Measurements from ENCODE around the gene PDIA5. TPM values are rescaled to one million over a fixed set of nuclear protein-coding genes. Genes with fewer than 3 reads are reported as not detected.

The PDIA5 gene
- total RNA-seq, 1 experiment from 2014 or later, result 50.8 TPM

DNA sequence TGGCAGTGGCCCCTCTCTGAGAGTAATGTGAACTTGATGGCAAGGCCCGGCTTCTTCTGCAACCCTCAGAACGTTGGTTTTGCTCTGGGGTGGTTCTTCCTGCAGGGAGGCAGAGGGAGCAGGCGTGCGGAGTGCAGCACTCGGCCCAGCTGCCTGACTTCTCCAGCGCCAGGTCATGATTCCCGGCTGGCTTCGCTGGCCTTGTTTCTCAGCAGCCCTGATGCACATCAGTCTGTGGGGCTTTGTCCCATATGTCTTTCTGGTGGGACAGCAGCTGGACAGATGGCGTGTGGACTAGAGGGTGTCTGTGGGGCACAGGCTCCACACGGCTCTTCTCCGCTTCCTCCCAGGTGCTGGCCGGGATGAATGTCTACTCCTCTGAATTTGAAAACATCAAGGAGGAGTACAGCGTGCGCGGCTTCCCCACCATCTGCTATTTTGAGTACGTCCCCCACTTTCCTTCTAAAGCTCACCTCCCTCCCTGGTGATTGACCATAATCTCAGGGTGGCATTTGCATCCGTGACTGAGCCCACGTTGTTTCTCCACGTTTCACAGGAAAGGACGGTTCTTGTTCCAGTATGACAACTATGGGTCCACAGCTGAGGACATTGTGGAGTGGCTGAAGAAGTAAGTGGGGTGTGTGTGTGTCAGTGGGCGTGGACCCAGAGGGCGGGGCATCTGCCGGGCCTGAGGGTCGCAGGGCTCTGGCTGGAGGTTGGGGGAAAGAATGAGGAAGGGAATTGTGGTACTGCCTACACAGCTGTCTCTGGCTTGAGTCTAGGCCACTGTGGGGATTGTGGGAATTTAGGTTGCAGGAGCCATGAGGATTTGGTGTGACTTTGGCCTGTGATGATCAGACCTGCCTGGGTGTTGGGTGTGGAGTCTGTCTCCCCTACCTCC lies 57.1 kb downstream of the PDIA5 start:
- Histone ChIP-seq H3K4me1 (ENCODE audit: control insufficient read depth in 1 of 2, insufficient read depth in 2 of 2, low read length in 2 of 2) (peaks cover 0 to 15% of the 10 kb centered on the region in 2 experiments; a peak in 2 of 4 replicates), H3K9me3 (ENCODE audit: control insufficient read depth in 1 of 2, insufficient read depth in 1 of 2, low read depth in 1 of 2, low read length in 2 of 2) (no peaks in the 10 kb centered on the region), H3K79me2 (ENCODE audit: insufficient read depth, low read length) (no peaks in the 10 kb centered on the region), H3K9ac (ENCODE audit: low read length) (no peak overlapping the region), H3K9me2 (ENCODE audit: insufficient read depth) (no peaks in the 10 kb centered on the region), H3K27me3 (ENCODE audit: insufficient read depth, low read length) (no peaks in the 10 kb centered on the region), H3K4me2 (ENCODE audit: low read length) (no peak overlapping the region), H2AFZ (ENCODE audit: low read depth, low read length, poor library complexity, severe bottlenecking) (no peak overlapping the region), H4K20me1 (ENCODE audit: insufficient read depth) (no peaks in the 10 kb centered on the region), H3K27ac (ENCODE audit: low read depth, low read length) (no peak overlapping the region), H3K4me3 (replicated peaks in 1 of 2; ENCODE audit: low read depth in 1 of 2, low read length in 2 of 2) (no peak overlapping the region), H3K36me3 (ENCODE audit: control insufficient read depth in 1 of 2, insufficient read depth in 2 of 2, low read length in 2 of 2) (peaks cover 36 to 61% of the 10 kb centered on the region in 2 experiments; a peak in 3 of 4 replicates)
- no peak for TF ChIP-seq EZH2 (IDR thresholded peaks at IDR 0.05)
- TF ChIP-seq SP1 (IDR thresholded peaks at IDR 0.05; ENCODE audit: low read depth), result no peak
- TF ChIP-seq EZH2phosphoT487 (IDR thresholded peaks at IDR 0.05; ENCODE audit: borderline replicate concordance), result no peak
- TF ChIP-seq CEBPB (IDR thresholded peaks at IDR 0.05; ENCODE audit: low read depth), result no peak
- TF ChIP-seq, protein P1, sequence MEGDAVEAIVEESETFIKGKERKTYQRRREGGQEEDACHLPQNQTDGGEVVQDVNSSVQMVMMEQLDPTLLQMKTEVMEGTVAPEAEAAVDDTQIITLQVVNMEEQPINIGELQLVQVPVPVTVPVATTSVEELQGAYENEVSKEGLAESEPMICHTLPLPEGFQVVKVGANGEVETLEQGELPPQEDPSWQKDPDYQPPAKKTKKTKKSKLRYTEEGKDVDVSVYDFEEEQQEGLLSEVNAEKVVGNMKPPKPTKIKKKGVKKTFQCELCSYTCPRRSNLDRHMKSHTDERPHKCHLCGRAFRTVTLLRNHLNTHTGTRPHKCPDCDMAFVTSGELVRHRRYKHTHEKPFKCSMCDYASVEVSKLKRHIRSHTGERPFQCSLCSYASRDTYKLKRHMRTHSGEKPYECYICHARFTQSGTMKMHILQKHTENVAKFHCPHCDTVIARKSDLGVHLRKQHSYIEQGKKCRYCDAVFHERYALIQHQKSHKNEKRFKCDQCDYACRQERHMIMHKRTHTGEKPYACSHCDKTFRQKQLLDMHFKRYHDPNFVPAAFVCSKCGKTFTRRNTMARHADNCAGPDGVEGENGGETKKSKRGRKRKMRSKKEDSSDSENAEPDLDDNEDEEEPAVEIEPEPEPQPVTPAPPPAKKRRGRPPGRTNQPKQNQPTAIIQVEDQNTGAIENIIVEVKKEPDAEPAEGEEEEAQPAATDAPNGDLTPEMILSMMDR (IDR thresholded peaks at IDR 0.05 in 2 of 3, conservative IDR thresholded peaks at IDR 0.05 in 1 of 3; ENCODE audit: borderline replicate concordance in 1 of 3, insufficient read depth in 1 of 3, low read depth in 2 of 3, low read length in 2 of 3), result no peak
- no peak for TF ChIP-seq TCF7L2 (IDR thresholded peaks at IDR 0.05; ENCODE audit: borderline replicate concordance, extremely low read depth, insufficient read depth, insufficient read length)
- TF ChIP-seq CBX3 (IDR thresholded peaks at IDR 0.05; ENCODE audit: low read depth), result no peak
- TF ChIP-seq SRF (IDR thresholded peaks at IDR 0.05; ENCODE audit: low read depth), result no peak
- no peak for TF ChIP-seq JUND (IDR thresholded peaks at IDR 0.05)
- no peak for TF ChIP-seq SIN3A (IDR thresholded peaks at IDR 0.05; ENCODE audit: low read depth)
- no peak for TF ChIP-seq FOSL1 (IDR thresholded peaks at IDR 0.05; ENCODE audit: low read depth)
- TF ChIP-seq, protein P2, sequence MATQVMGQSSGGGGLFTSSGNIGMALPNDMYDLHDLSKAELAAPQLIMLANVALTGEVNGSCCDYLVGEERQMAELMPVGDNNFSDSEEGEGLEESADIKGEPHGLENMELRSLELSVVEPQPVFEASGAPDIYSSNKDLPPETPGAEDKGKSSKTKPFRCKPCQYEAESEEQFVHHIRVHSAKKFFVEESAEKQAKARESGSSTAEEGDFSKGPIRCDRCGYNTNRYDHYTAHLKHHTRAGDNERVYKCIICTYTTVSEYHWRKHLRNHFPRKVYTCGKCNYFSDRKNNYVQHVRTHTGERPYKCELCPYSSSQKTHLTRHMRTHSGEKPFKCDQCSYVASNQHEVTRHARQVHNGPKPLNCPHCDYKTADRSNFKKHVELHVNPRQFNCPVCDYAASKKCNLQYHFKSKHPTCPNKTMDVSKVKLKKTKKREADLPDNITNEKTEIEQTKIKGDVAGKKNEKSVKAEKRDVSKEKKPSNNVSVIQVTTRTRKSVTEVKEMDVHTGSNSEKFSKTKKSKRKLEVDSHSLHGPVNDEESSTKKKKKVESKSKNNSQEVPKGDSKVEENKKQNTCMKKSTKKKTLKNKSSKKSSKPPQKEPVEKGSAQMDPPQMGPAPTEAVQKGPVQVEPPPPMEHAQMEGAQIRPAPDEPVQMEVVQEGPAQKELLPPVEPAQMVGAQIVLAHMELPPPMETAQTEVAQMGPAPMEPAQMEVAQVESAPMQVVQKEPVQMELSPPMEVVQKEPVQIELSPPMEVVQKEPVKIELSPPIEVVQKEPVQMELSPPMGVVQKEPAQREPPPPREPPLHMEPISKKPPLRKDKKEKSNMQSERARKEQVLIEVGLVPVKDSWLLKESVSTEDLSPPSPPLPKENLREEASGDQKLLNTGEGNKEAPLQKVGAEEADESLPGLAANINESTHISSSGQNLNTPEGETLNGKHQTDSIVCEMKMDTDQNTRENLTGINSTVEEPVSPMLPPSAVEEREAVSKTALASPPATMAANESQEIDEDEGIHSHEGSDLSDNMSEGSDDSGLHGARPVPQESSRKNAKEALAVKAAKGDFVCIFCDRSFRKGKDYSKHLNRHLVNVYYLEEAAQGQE (IDR thresholded peaks at IDR 0.05; ENCODE audit: low read depth), result no peak
- TF ChIP-seq RAD21 (IDR thresholded peaks at IDR 0.05; ENCODE audit: low read depth), result no peak
- TF ChIP-seq, protein P3, sequence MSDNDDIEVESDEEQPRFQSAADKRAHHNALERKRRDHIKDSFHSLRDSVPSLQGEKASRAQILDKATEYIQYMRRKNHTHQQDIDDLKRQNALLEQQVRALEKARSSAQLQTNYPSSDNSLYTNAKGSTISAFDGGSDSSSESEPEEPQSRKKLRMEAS (IDR thresholded peaks at IDR 0.05), result no peak
- no peak for TF ChIP-seq POLR2AphosphoS5 (IDR thresholded peaks at IDR 0.05; ENCODE audit: low read depth, low read length)
- no peak for TF ChIP-seq YY1 (IDR thresholded peaks at IDR 0.05; ENCODE audit: extremely low read depth, insufficient replicate concordance, low read depth, low read length)
- DNase-seq (ENCODE audit: low read depth, low spot score) (no peak), ATAC-seq (no peak)
- intact Hi-C loops (cut with micrococcal nuclease), result no loop called here
- ChIA-PET POLR2A (no interaction called here), CTCF (no interaction called here), RAD21 (ENCODE audit: low non-redundant PET in 1 of 2, low total read pairs in 2 of 2, uncharacterized antibody in 2 of 2, unreplicated experiment in 2 of 2) (no interaction called here)
- BruUV-seq (replicated peaks), result no TSS peak

Measured in HCT116 (cell line).